ENCODE data around the gene ELF5.

GRCh38 chr11:34478845-34479663, 34.5 kb downstream of the ELF5 start:
- TF ChIP-seq POLR2A (IDR thresholded peaks at IDR 0.05; ENCODE audit: control extremely low read depth in 1 of 2, low read depth in 2 of 2, low read length in 2 of 2) (no peak), RXRA (IDR thresholded peaks at IDR 0.05; ENCODE audit: insufficient read depth, low read depth, low read length) (no peak), GABPA (IDR thresholded peaks at IDR 0.05; ENCODE audit: borderline replicate concordance, insufficient read depth, low read length) (no peak), TCF12 (IDR thresholded peaks at IDR 0.05; ENCODE audit: low read depth, low read length) (no peak), SP1 (IDR thresholded peaks at IDR 0.05; ENCODE audit: low read depth, low read length) (no peak), CTCF (IDR thresholded peaks at IDR 0.05; ENCODE audit: control extremely low read depth in 1 of 3, insufficient read depth in 1 of 3, low read depth in 1 of 3, low read length in 3 of 3) (no peak)

All from H1 (cell line).